Panc1 (cell line): ENCODE data around the gene OR2V2. TPM values are rescaled to one million over a fixed set of nuclear protein-coding genes. Genes with fewer than 3 reads are reported as not detected.
A peak's percentile ranks its signal among the peaks of the same experiment; 100 is the strongest.

Experiments
- ATAC-seq: fragments of 200-7000 bp; cut with Tn5 transposase; 2 replicates; pipeline ENCODE4 v1.9.1; 2020; ENCODE audit warnings: mild to moderate bottlenecking, moderate library complexity
- BruUV-seq: library from RNA; stranded (reverse); fragments of 400-500 nt; replicated peaks from 2 replicates; lab custom pipeline; 2021; lab: Mats Ljungman, UMichigan
- CTCF ChIA-PET: fragments of 300-600 bp; sonication (Branson Sonifier 250); formaldehyde crosslinking; loops from one replicate; lab custom pipeline; 2022; ENCODE audit warnings: antibody characterized with exemption; lab: Charles Lee
- POLR2A ChIA-PET: fragments of 300-600 bp; sonication (Branson Sonifier 250); formaldehyde crosslinking; loops from one replicate; lab custom pipeline; 2022; ENCODE audit warnings: antibody characterized with exemption; lab: Charles Lee
- DNase-seq: peaks from one replicate; pipeline ENCODE4 v3.0.0-alpha.2; 2010; ENCODE audit warnings: low read depth, low spot score
- H3K27ac ChIP-seq: 2 replicates; pipeline ENCODE4 v1.5.1; 2011; ENCODE audit warnings: mild to moderate bottlenecking, low read length, inconsistent platforms
- H3K27me3 ChIP-seq: fragments of 200-500 bp; sonication (Bioruptor generic); 2 replicates; pipeline ENCODE4 v1.6.0; 2014; ENCODE audit warnings: low read length, inconsistent platforms; ENCODE audit not compliant: control insufficient read depth, insufficient read depth
- H3K36me3 ChIP-seq: fragments of 200-500 bp; sonication (Bioruptor generic); 2 replicates; pipeline ENCODE4 v1.5.1; 2014; ENCODE audit warnings: inconsistent platforms, mild to moderate bottlenecking, low read length, moderate library complexity; ENCODE audit not compliant: control insufficient read depth, insufficient read depth
- H3K4me1 ChIP-seq: 2 replicates; pipeline ENCODE4 v1.5.1; 2011; ENCODE audit warnings: inconsistent platforms, mild to moderate bottlenecking, low read length, moderate library complexity; ENCODE audit not compliant: control insufficient read depth, insufficient read depth
- H3K4me3 ChIP-seq, 2 experiments: 2 replicates each; pipeline ENCODE4 v1.5.1; 2011 to 2012; ENCODE audit warnings: low read depth in 2 of 2, low read length in 2 of 2, mild to moderate bottlenecking in 2 of 2, inconsistent platforms in 1 of 2, moderate library complexity in 1 of 2
- H3K9me3 ChIP-seq: fragments of 200-500 bp; sonication (Bioruptor generic); 2 replicates; pipeline ENCODE4 v1.5.1; 2014; ENCODE audit warnings: low read depth, mild to moderate bottlenecking, inconsistent platforms, low read length, moderate library complexity; ENCODE audit not compliant: control insufficient read depth, insufficient read depth
- POLR2AphosphoS5 ChIP-seq: IDR thresholded peaks from 2 replicates; pipeline ENCODE4 v1.6.1; 2012; ENCODE audit warnings: mild to moderate bottlenecking, low read depth, low read length, moderate library complexity
- SIN3A ChIP-seq: IDR thresholded peaks from 2 replicates; pipeline ENCODE4 v1.6.1; 2012; ENCODE audit warnings: low read depth, mild to moderate bottlenecking, low read length, moderate library complexity, borderline replicate concordance; ENCODE audit not compliant: insufficient read depth
- TCF7L2 ChIP-seq: IDR thresholded peaks from 2 replicates; pipeline ENCODE4 v1.6.1; 2011; ENCODE audit warnings: mild to moderate bottlenecking, low read depth, low read length, inconsistent platforms
- in situ Hi-C: cut with HindIII; loops from 2 replicates; pipeline ENCODE4 v1.10.0; 2016; ENCODE audit warnings: low sequenced_read_pairs, low pct_unique_long_range_greater_than_20kb
- intact Hi-C: fragments of 100-400 bp; cut with micrococcal nuclease; formaldehyde crosslinking; loops from one replicate; pipeline ENCODE4 v1.10.0; 2022; ENCODE audit not compliant: unreplicated experiment
- total RNA-seq: library from RNA; stranded (reverse); gene quantifications from one replicate; pipeline ENCODE4 v1.2.1, GENCODE V29; 2021; ENCODE audit not compliant: unreplicated experiment
- TF ChIP-seq, protein P1 (sequence below), 2 experiments: IDR thresholded peaks; 2 replicates each; pipeline ENCODE4 v1.6.1; 2011 to 2012; ENCODE audit warnings: low read depth in 2 of 2, control low read depth in 1 of 2, low read length in 1 of 2, mild to moderate bottlenecking in 1 of 2, moderate library complexity in 1 of 2; ENCODE audit not compliant: insufficient read depth in 1 of 2
- TF ChIP-seq, protein P2 (sequence below): fragments of 450-650 bp; IDR thresholded peaks from 2 replicates; pipeline ENCODE4 v1.5.1; 2017; ENCODE audit warnings: mild to moderate bottlenecking

OR2V2 gene
- total RNA-seq, 1 experiment from 2014 or later, result not detected

DNA sequence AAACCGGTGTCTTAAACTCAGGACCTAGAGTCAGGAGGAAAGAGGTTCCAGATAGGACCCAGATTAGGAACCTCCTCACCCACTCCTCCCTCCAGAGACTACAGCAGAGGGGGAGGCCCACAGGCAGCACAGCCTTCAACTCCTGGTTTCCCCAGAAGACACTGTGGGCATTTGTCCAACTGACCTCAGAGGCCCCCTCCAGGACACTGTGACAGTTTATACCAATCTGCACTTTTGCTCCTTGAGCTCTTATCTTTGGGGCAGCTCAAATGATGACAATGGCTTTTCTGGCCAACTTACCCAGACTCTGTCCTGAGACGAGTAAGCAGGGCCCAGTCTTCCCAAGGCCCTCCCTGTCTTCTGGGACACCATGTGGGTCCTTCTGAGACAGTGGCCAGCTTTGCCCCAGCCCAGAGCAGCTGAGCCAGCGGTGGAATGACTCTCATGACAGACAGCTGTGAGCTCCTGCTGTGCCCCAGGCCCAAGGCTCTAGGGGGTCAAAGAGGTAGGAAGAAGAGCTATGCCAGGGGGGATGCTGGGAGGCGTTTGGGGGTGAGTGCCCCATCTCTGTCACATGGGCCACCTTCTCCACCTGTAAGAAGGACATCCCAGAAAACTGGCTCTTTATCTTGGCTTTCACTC, 14.3 kb downstream of the OR2V2 start:
- no peaks in the 10 kb centered on the region for H3K27me3 ChIP-seq
- POLR2A ChIA-PET, result interaction anchor here (0.5 kb wide), 1 partner anchor 46 kb away, joined by 4 read pairs; no protein-coding TSS in a partner anchor
- CTCF ChIA-PET, result no interaction called here
- H3K4me3 ChIP-seq, result peak overlapping the region; percentile 28 to 50
- BruUV-seq, result no TSS peak
- ATAC-seq (no peak; the same call in 1 of the 2 replicates), DNase-seq (no peak)
- in situ Hi-C loops (no loop called here), intact Hi-C loops (loop anchor here (5.0 kb wide), 1 partner anchor 114 kb away; no protein-coding TSS in a partner anchor)
- peaks cover 26% of the 10 kb centered on the region for H3K4me1 ChIP-seq
- peak overlapping the region; percentile 95 for H3K27ac ChIP-seq
- H3K36me3 ChIP-seq, result no peaks in the 10 kb centered on the region
- no peaks in the 10 kb centered on the region for H3K9me3 ChIP-seq
- TF ChIP-seq TCF7L2, result no peak
- no peak for TF ChIP-seq SIN3A
- TF ChIP-seq, protein P1, sequence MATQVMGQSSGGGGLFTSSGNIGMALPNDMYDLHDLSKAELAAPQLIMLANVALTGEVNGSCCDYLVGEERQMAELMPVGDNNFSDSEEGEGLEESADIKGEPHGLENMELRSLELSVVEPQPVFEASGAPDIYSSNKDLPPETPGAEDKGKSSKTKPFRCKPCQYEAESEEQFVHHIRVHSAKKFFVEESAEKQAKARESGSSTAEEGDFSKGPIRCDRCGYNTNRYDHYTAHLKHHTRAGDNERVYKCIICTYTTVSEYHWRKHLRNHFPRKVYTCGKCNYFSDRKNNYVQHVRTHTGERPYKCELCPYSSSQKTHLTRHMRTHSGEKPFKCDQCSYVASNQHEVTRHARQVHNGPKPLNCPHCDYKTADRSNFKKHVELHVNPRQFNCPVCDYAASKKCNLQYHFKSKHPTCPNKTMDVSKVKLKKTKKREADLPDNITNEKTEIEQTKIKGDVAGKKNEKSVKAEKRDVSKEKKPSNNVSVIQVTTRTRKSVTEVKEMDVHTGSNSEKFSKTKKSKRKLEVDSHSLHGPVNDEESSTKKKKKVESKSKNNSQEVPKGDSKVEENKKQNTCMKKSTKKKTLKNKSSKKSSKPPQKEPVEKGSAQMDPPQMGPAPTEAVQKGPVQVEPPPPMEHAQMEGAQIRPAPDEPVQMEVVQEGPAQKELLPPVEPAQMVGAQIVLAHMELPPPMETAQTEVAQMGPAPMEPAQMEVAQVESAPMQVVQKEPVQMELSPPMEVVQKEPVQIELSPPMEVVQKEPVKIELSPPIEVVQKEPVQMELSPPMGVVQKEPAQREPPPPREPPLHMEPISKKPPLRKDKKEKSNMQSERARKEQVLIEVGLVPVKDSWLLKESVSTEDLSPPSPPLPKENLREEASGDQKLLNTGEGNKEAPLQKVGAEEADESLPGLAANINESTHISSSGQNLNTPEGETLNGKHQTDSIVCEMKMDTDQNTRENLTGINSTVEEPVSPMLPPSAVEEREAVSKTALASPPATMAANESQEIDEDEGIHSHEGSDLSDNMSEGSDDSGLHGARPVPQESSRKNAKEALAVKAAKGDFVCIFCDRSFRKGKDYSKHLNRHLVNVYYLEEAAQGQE (IDR thresholded peaks at IDR 0.05; ENCODE audit: insufficient read depth in 1 of 2, low read depth in 2 of 2, low read length in 1 of 2), result no peak
- no peak for TF ChIP-seq POLR2AphosphoS5
- TF ChIP-seq, protein P2, sequence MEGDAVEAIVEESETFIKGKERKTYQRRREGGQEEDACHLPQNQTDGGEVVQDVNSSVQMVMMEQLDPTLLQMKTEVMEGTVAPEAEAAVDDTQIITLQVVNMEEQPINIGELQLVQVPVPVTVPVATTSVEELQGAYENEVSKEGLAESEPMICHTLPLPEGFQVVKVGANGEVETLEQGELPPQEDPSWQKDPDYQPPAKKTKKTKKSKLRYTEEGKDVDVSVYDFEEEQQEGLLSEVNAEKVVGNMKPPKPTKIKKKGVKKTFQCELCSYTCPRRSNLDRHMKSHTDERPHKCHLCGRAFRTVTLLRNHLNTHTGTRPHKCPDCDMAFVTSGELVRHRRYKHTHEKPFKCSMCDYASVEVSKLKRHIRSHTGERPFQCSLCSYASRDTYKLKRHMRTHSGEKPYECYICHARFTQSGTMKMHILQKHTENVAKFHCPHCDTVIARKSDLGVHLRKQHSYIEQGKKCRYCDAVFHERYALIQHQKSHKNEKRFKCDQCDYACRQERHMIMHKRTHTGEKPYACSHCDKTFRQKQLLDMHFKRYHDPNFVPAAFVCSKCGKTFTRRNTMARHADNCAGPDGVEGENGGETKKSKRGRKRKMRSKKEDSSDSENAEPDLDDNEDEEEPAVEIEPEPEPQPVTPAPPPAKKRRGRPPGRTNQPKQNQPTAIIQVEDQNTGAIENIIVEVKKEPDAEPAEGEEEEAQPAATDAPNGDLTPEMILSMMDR, result no peak

DNA sequence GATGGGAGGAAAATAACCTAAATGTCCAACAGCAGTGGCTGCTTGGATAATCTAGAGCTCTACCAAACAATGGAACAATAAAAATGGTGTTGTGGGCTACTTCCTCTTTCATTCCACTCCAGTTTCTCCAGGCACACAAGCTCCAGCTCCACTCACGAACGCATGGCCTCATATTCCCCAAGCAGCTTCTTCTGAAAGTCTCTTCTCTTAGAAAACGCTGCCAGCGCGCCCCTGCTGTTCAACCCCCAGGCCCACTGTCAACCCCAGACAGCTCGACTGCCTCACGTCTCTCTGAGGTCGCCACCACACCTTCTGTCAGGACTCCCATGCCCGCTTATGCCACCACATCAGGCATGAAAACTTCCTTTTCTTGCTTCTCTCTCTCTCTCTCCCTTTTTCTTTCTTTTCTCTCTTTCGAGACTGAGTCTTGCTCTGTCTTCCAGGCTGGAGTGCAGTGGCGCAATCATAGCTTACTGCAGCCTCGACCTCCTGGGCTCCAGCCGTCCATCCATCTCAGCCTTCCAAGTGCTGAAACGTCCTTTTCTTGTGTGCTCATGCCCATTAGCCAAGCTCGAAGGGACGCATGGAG, 16.2 kb downstream of the OR2V2 start:
- CTCF ChIA-PET, result no interaction called here
- Histone ChIP-seq H3K4me1 (peaks cover 33% of the 10 kb centered on the region), H3K36me3 (no peaks in the 10 kb centered on the region), H3K27ac (peak overlapping the region; percentile 62), H3K27me3 (no peaks in the 10 kb centered on the region), H3K9me3 (no peaks in the 10 kb centered on the region), H3K4me3 (peak overlapping the region; percentile 28 to 41)
- intact Hi-C loops, result loop anchor here (5.0 kb wide), 1 partner anchor 116 kb away; no protein-coding TSS in a partner anchor
- no TSS peak for BruUV-seq
- POLR2A ChIA-PET, result no interaction called here
- in situ Hi-C loops, result no loop called here
- DNase-seq, result no peak
- ATAC-seq, result 0 out of 2 replicates have a peak, but pooled peaks have one; percentile 2
- TF ChIP-seq, protein P1 (IDR thresholded peaks at IDR 0.05; ENCODE audit: insufficient read depth in 1 of 2, low read depth in 2 of 2, low read length in 1 of 2), result no peak
- TF ChIP-seq, protein P2, result no peak
- TF ChIP-seq TCF7L2 (no peak), SIN3A (no peak), POLR2AphosphoS5 (no peak)
